Measurements from ENCODE around the gene TMBIM6.

- TF ChIP-seq POLR2A (IDR thresholded peaks at IDR 0.05) (no peak), POLR2AphosphoS5 (IDR thresholded peaks at IDR 0.05) (no peak)
Measured at GRCh38 chr12:49809381-49809905, 68.1 kb downstream of the TMBIM6 start.
